ENCODE measurements around the gene USP31.
"Not testable (repeated sequence)": the region's sequence is repeated elsewhere in the genome, so short reads cannot be mapped to it uniquely, and the experiment has no call there.

USP31 gene

DNA sequence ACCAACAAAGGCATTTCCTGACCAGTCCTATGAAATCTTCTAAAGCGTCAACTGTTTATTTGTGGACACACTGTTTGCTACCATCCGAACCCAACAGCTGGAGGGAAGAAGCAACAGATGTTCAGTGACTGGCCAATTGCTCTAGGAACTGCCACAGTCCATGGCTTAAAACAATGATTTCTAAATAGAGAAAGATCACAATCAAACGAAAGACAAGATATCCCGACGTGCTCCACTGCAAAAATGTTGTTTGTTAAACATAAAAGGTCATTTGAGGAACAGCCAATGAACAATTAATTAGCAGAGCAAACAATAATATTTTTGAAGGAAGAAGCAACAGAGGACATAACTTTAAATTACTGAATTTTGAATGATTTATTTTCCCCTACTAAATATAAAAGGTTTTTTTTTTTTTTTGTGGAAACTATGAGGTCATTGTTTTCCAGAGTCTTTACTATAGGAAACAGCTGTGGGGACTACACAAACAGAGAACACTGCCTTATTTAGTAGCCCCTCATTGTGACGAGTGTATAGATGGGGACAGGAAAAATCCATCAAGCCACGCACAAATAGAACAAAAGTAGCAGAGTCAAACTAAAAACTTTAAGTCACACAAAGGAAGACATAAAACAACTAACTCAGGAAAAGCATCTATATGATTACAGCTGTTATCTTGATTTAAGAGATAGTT lies 17.2 kb downstream of the USP31 start:
- DNase-seq = no peak

DNA sequence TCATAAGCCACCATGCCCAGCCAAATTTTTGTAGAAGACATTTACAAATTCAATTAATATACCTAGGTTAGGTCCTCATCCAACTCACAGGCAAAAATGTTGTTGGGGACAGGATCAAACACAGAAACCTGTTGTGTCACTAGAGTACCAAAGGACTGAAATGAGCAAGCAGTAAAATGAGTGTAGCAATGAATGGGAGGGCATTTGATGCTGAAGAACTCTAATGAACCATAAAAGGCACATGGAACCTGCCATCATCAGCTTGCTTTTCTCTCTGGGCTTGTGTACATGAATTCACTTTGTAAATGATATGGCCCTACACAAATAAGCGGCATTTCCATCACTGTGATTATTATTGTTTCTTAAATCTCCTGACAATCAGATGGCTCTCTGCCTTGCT lies 17.8 kb downstream of the USP31 start:
- DNase-seq = no peak

DNA sequence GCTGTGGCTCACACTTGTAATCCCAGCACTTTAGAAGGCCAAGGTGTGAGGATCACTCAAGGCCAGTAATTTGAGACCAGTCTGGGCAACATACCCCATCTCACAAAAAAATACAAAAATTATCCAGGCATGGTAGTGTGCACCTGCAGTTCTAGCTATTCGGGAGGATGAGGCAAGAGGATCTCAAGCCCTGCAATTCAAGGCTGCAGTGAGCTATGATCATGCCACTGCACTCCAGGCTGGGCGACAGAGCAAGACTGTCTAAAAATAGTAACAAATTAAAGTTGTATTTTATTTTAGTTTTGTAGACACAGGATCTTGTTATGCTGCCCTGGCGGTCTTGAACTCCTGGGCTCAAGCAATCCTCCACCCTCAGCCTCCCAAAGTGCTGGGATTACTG lies 18.2 kb downstream of the USP31 start:
- no peak for DNase-seq

DNA sequence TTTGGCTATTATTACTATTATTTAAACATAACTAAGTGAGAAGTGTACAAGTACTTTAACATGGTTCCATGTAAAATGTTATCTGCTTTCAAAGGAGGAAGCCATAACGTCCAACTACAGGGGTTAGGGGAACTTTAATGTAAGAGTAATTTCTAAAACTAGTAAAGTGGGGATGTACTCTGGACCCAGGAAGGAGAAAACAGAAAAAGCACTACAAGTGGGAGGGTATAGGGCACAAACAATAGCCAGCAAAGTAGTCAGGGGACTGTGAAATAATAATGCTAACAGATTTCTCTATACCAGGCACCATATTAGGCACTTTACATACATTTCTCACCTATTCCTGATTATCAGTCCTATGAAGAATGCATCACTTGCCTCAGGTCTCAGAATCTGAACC lies 19.6 kb downstream of the USP31 start:
- no peak for DNase-seq

DNA sequence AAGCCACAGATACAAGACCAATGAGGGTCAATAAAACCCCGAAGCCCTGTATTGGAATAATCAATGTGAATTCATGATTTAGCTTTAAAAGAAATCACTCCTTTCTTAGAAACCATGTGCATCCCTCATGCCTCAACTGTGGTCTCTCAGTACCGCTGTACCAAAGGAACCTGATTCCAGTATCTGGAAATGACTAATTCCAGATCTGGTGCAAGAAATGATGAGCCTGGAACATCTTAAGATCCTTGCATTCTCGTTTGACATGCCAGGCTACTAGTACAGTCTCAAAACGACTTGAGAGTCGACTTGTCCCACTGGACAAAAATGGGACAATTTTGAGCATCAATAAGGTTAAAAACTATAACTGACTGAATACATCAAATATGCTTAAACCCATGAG lies 21.2 kb downstream of the USP31 start:
- DNase-seq = no peak

DNA sequence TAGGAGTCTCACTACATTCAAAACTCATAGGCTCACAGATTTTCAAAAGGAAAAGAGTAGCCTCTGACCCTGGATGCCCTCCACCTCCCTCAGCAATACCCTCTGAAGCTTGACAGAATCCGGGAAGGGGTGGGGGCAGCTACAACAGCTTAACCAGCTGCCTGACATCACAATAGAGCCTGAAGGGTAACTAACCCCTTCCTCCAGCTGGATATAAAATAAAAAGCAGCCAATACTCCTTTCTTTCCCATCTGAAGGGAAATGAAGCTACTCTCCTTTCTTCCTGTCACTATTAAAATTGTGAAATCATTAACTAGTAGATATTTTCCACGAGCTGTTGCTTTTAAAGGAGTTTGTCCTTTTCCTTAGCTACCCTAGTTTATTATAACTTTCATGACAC lies 24.0 kb downstream of the USP31 start:
- DNase-seq = no peak

DNA sequence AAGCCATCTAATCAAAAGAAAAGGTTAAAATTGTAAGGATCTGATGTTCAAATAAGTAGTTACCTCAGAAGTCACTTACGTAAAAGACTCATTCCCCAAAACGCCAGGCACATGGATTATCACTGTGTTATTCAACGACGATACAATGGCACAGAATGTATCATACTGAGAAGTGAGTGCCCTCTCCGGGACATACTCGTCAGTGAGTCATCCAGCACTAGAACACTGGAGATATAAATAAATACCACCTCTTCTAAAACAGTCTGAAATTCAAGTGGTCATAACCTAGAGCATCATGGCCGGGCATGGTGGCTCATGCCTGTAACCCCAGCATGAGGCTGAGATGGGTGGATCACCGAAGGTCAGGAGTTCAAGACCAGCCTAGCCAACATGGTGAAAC lies 24.9 kb downstream of the USP31 start:
- no peak for DNase-seq

DNA sequence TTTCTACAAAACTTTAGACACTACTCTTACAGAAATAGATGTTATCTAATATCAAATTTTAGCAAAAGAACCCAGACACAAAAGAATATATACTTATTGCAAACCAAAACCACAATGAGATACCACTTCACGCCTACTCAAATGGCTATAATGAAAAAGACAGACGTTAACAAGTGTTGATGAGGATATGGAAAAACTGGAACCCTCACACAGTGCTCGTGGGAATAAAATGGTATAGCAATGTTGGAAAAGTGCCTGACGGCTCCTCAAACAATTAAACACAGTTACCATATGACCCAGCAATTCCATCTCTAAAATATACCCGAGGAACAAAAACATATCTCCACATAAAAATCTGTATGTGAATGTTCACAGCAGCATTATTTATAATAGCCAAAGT lies 27.1 kb downstream of the USP31 start:
- no peak for DNase-seq

DNA sequence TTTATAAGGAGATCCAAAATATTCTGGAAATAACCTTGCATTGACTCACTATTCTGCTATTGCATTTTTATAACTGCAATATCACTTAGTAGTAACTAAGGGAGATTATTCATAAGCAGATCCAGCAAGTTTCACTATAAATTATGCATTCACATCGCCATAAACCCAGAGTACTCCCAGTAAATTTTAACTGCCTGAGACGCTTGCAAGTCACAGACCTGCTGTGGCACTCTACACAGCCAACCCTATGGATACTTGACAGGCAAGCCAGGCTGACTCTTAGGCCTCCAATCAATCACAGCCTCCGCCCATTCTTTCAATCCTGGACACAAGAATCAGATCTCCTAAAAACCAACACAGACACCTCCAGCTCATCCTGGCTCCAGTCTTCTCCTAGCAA lies 28.2 kb downstream of the USP31 start:
- no peak for DNase-seq

DNA sequence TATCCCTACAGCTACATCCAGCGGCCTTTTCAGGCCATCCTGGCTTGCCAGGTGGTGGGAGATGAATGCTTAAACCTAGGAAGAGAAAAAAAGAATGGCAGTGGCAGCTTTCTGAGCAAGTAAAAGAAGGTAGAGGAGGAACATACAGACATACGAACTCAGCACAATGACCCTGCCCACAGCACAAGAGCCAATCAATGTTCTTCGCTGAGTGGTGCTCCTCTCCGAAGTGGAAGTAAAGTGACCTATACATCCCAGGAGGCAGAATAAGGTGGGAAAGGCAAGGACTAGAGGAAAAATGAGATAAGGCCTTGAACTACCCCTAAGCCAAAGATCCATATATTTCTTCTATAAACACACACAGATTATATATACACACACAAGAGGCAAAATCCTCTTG lies 28.7 kb downstream of the USP31 start:
- no peak for DNase-seq

DNA sequence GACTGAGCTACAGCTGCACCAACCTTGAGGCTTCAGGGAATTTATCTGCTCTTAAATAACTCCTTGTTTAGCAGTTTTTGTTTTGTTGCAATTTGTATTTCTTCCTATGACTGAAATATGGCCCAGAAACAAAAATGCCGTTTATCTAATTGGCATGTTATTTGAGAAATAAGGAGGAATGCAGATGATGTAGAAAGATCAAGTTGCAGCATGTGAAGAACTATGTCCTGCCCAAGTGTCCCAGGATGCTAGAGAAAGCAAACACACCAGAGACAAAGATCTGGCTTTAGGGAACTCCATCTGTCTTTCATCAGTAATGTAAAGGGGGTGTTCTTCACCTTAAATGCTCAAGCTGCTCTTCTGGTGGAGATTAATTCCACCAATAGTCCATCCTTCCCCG lies 29.7 kb downstream of the USP31 start:
- no peak for DNase-seq

DNA sequence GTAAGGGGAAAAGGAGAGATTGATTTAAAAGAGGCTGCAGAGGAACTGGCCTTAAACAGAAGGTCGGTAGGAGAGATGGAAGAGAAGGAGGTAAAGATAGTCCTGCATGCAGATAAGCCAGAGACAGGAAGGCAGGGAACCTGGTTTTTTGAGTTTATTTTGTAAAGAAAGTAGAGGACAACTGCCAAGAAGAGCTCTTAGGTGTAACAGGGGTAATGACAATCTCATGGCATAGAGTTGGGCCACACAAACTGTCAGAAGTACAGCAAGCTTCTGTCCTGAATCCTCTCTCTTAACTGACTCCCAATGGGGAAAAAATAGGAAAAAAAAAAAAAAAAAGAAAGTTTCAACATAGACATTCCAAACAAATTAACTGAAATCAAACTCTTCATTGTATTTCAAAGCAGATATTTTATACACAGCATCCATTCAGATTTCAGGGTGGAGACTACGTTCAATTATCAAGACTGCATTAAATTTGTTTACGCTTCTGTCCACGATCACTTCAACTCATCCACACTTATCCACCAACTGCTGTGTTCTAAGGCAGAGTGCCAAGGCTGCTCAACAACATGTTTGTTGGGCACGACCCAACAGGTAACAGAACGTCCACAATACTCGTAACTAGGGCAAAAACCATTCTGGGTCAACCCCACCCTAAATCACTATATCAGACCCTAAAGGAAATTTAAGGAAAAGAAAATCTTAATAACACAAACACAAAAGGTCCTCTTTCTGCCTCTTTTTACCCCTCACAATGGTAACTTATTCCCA lies 34.9 kb downstream of the USP31 start:
- no peak for DNase-seq

DNA sequence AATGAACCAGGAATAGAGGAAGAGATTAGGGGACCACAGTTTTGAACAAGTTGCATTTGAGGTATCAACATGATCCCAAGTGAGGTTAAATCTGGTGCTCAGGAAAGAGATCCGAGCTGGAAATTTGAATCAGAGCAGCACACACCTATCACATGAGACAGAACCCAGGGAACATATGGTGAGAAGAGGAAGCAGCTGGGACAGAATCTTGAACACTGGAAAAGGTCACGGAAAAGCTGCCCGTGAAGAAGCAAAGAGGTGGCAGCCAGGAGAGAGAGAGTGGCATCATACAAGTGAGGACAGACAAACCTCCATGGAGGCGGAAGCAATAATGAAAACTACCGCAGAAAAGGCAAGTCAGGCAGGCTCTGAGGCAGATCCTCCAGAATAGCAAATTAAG lies 36.1 kb downstream of the USP31 start:
- no peak for DNase-seq

DNA sequence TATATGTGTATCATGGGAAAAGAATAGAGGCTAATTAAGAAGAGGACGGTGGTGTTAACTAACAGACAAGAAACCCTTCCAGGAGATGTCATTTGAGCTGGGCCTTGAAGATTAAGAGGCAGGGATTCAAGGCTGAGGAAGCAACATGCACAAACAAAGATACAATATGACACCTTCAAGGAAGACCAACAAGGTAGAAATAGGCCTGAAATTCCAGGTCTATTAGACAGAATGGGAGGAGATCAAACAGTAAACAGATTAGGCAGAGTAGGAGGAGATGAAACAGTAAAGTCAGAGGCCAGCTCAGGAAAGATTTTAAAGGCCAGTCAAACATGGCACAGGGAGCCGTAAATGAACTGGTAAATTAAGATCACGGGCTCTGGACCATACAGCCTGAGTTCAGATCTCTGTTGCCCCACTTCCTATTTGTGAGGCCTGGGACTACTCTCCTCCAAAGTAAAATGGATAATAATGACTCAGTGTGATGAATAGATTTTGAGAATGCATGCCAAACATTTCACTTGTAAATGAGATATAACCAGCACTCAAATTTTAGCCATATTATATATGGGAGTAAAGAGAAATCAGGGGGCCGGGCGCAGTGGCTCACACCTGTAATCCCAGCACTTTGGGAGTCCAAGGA lies 38.9 kb downstream of the USP31 start:
- no peak for DNase-seq

DNA sequence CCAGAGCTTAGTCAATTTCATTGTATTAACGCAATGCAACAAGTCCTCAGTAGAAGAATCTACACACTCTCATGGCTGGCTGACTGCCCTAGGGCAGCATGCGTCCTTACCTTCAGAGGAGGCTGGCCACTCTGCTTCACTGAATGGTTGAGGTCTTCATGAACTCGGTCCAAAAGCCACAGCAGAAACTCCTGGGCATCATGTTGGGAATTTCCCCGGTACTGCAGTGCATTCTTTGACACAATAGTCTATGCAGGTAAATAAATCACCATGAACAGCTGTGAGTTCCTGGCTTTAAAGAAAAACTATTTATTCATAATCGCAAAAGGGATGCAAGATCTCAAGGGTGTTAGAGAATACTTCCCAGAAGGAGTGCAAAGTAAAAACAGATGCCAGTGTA lies 41.3 kb downstream of the USP31 start:
- no peak for DNase-seq

DNA sequence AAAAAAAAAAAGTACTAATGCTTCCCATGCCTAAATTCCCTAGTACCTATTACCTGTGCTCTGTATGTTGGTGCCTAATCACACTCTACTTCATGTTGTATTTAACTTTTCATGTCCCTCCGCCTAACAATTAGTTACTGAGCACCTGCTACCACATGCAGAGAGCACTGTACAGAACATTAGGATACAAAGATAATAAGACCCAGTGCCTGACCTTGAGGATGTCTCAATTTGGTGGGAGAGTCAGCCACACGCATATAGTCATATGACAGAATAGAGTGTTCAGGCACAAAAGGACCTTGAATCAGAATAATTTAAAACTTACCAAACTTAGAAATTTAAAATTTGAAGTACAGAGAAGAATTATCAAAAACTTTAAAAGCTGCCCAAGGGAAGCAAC lies 42.1 kb downstream of the USP31 start:
- DNase-seq = no peak

DNA sequence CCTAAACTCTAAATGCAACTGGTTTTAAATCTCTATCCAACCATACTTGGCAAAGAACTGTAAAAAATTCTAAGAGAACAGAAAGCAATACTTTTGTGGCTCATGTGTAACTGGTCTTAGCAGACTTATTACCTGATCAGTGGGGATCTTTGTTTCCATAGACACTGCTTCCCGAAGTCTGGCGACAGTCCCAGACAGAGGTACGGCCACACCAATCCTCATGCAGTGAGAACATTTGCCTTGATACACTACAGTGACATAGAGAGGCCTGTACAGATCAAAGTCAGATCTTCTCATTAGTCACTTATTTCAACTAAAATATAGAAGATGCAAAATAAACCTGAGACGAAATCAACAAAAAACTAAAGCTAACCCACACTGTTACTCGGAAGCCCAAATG lies 43.9 kb downstream of the USP31 start:
- DNase-seq = no peak

DNA sequence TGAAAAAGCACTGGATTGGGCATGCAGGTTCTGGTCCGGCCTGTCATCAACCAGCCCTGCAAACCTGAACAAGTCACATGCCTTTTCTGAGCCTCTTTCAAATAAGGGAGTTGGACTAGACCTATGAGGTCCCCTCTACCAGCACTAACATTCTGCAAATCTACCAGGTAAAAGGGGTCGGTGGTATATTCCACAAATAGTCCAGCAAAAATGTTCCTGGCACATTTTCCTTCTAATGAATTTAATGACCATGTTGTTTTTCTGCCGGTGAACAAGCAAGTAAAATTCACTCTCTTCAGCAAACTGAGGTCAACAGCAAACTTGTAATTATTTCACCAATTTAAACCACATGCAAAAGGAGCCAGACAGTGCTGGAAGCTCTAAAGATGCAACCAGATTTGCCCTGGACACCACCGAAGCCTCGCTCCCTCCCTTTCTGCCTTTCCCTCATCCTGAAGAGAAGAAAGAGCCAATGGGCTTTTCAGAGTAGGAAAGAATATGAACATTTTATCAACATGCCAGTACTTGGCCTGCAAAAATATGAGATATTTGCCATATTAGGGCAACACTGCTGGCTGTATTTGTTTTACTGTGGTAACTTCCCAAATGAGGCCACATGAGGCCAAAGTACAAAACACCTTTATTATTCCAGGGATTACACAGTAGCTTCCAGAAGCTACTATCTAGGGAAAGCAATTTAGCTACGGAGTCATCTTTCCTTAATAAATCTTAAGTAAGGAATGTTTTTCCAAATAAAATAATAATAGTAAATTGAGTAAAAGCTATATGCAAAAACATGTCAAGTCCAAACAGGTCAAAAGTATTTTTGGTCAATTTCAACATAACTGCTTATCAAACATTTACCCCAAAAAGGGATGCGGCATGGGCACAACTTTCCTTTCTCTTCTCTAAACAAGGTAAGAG lies 45.0 kb downstream of the USP31 start:
- DNase-seq = no peak

DNA sequence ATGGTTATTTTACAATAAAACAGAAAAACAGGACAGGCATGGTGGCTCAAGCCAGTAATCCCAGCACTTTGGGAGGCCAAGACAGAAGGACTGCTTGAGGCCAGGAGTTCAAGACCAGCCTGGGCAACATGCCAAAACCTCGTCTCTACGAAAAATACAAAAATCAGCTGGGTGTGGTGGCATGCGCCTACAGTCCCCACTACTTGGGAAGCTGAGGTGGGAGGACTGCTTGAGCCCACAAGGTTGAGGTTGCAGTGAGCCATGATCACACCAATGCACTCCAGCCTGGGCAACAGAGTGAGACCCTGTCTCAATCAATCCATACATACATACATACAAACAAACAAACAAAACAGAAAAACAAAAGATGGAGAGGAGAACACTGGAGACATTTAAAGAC lies 45.6 kb downstream of the USP31 start:
- DNase-seq = no peak

DNA sequence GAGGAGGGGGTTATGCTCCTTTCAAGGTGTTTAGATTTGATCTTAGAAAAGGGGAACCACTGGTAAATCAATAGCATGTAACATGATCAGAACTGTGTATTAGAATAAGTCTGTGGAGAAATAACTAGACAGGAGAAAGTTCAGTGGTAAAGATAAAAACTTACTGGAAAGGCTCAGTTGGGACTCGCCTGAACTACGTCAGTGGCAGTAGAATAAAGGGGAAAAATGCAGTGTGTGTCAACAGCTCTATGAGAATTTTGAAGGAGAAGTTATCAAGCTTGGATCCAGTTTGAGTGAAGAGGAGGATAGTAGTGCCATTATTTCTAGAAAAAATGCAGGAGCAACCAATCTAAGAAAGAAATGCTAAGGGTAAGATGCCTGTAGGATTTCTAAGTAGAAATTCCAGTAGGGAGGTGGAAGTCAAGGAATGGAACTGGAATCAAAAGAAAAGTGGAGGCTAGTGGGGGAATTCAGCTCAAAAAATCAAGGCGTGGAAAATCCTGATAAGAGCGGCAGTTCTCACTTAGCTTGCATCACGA lies 48.2 kb downstream of the USP31 start:
- DNase-seq = no peak

DNA sequence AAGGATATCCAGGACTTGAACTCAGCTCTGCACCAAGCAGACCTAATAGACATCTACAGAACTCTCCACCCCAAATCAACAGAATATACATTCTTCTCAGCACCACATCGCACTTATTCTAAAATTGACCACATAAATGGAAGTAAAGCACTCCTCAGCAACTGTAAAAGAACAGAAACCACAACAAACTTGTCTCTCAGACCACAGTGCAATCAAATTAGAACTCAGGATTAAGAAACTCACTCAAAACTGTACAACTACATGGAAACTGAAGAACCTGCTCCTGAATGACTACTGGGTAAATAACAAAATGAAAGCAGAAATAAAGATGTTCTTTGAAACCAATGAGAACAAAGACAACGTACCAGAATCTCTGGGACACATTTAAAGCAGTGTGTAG lies 52.8 kb downstream of the USP31 start:
- DNase-seq = not testable (repeated sequence)

DNA sequence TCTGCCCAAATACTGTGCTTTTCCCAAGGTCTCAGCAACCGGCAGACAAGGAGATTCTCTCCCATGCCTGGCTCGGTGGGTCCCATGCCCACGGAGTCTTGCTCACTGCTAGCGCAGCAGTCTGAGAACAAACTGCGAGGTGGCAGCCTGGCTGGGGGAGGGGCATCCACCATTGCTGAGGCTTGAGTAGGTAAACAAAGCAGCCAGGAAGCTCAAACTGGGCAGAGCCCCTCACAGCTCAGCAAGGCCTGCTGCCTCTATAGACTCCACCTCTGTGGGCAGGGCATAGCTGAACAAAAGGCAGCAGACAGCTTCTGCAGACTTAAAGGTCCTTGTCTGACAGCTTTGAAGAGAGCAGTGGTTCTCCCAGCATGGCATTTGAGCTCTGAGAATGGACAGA lies 55.1 kb downstream of the USP31 start:
- DNase-seq = not testable (repeated sequence)

DNA sequence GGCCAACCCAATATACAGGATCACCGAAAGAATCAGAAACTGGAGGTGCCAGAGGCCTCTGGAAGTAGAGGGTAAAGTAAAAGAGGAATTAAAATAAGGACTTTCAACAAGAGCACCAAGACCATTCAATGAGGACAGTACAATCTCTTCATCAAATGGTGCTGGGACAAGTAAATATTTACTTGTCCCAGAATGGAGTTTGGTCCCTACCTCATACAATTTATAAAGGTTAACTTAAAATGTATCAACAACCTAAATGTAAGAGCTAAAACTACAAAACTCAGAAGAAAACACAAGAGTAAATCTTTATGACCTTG lies 56.5 kb downstream of the USP31 start:
- no peak for DNase-seq
